ENCODE data around the gene NPTXR.

NPTXR gene

GRCh38 chr22:38799265-38800002, 44.4 kb downstream of the NPTXR start:
- peak in 3 of 58 donors; percentile 13 to 29 (median 24) for DNase-seq

DNA sequence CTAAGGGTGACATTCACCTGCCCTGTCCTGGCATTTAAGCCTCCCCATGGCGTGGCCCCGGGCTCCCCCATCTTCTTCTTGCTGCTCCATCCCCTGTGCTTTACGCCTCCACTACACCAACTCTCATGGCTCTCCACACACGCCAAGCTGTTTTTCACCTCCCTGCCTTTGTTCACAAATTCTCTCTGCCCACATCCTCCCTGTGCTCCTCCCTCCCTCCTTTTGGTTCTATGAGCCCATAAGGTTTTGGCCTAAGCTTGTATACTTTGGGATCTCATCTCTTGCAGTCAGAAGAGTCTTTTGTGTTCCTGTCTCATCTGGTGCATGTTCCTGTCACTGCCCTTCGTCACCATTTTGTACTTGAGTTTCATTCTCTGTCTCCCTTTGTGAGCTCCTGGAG, 45.3 kb downstream of the NPTXR start:
- no peak for DNase-seq

DNA sequence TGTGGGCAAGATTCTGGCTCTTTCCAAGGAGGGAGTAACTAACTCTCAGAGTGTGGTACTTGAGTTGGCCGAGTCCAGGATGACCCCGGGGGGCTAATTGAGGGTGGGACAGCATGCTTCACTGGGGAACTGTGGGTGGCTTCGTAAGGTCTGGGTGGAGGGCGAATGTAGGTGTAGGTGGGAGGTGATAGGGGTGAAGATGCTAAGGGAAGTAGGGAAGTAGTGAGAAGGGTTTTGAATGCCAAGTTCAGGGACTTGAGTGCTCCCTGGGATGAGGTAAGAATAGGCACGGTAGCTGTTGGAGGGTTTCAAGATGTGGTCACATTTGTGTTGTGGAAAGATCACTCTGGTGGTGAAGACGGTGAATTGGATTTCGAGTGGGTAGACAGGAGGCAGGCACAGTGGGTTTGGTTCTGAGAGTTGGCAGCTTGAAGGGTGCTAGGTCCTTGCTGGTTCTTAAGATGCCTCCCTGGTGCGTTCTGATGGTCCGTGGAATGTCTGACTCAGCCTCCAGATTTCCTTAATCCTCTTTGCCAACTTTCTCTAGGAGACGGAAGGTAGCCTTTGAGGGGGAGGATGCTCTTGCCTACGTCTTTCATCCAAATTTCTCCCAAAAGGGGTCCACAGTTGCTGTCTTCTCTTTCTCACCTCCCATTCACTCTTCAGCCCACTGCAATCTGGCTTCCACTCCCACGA, 47.4 kb downstream of the NPTXR start:
- DNase-seq, result peak in 5 of 58 donors; percentile 26 to 57 (median 33)

GRCh38 chr22:38795569-38795968, 48.3 kb downstream of the NPTXR start:
- DNase-seq, result no peak

- DNase-seq, result peak; percentile 27 to 98 (median 86)
Observed at GRCh38 chr22:38793721-38794466, 49.9 kb downstream of the NPTXR start, which contains the start of gene DNAL4. Gene DNAL4, minus strand, starts transcription at chr22:38794143. Its CDS starts 11,412 bp downstream, at chr22:38782731.

- DNase-seq, result no peak
Observed at GRCh38 chr22:38793317-38793716, 50.5 kb downstream of the NPTXR start.

DNA sequence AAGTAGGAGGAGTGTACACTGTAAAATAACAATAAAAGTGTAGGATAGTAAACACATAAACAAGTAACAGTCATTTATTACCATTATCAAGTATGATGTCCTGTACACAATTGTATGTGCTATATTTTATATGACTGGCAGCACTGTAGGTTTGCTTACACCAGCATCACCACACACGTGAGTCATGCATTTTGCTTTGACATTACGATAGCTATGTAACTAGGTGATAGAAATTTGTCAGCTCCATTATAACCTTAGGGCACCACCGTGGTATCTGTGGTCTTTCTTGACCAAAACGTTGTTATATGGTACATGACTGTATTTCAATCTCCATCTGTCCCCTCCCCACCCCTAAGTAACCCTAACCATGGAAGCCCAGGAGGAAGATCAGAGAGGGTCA, 51.0 kb downstream of the NPTXR start:
- DNase-seq, result no peak

DNA sequence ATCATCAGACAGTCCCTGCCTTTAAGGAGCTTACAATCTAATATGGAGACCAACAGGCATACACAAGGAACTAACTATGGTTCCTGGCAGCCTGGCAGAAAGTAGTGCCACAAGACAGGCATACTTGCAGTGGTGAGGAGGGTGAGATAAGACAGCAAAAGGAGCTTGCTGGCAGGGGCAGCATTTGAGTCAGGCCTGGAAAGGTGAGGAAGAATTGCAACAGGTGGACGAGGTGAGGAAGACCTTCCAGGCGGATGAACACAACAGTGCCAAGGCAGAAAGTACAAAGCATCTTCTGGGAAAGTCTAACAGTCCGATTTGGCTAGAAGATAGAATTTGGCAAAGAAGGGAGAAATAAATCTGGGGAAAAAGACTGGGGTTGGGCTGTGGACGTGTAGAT, 54.2 kb downstream of the NPTXR start:
- no peak for DNase-seq

DNA sequence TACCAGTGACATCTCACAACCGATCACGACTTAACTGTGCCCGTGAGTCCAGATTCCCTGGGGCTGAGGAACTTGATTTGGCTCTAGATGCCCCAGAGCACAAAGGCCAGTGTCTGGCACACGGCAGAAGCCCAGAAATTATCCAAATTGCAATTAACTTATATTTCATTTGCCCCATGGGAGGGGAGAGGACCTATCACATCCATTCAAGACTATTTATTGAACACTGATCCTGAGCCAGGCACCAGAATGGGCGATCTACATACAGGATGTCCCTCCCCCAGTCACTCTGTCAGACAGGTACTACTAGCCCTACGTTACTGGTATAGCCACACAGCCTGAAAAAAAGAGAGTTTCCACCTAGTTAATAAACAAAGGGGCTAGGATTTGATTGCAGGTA, 55.0 kb downstream of the NPTXR start:
- no peak for DNase-seq

- peak in 19 of 58 donors; percentile 14 to 73 (median 33) for DNase-seq
Observed at GRCh38 chr22:38788021-38788816, 55.6 kb downstream of the NPTXR start.

DNA sequence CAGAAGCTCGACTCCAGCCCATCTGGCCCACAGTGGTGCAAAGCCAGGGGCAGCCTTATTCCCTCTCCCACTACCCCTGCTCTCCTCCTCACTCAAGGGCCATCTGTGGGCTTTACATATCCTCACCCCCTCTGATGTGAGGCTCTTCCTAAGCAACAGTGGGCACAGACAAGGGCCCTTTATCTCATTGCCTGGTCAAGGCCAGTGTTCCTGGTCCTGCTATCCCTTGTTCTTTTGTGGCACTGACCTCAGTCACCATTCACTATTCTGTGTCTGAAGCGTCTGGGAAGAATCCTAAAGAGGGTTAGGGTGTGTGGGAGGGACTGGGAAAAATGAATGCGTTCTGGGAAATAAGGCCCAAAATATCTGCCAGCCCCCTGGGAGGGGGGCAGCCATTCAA, 57.2 kb downstream of the NPTXR start:
- DNase-seq, result no peak

DNA sequence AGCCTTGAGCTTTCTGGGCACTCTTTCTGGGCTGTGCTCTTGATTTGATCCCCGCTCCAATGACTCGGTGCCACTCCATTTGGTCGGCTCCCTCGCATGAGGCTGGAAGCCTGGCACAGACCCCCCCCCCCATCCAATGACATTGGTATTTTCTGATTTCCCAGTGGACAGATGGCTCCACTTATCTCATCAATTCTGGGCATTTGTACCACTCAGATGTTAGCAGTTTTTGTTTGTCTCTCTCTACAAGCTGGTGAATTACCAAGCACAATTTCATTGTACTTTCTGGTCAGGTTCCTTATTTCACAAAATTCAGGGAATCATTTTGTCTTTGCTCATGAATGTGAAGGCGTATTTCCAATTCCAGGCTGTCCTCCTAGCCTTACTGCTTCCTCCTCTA, 59.0 kb downstream of the NPTXR start:
- DNase-seq, result no peak

GRCh38 chr22:38784035-38784434, 59.8 kb downstream of the NPTXR start:
- DNase-seq, result no peak

DNA sequence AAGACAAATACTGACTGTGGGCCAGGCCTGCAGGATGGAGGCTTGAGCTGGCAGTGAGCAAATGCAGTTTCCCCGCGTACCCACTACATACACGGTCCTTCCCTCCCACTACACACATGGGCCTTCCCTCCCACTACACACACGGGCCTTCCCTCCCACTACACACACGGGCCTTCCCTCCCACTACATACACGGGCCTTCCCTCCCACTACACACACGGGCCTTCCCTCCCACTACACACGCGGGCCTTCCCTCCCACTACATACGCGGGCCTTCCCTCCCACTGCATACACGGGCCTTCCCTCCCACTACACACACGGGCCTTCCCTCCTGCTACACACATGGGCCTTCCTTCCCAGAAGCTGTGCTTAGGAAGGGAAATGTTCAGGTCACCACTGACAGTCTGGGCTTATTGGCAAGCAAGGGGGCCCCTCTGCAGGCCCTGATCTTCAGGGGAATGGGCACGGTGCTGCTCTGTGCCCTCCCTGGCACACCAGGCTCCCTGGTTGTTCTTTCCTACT, 60.7 kb downstream of the NPTXR start:
- DNase-seq, result peak in 3 of 58 donors; percentile 53 to 71 (median 57)

DNA sequence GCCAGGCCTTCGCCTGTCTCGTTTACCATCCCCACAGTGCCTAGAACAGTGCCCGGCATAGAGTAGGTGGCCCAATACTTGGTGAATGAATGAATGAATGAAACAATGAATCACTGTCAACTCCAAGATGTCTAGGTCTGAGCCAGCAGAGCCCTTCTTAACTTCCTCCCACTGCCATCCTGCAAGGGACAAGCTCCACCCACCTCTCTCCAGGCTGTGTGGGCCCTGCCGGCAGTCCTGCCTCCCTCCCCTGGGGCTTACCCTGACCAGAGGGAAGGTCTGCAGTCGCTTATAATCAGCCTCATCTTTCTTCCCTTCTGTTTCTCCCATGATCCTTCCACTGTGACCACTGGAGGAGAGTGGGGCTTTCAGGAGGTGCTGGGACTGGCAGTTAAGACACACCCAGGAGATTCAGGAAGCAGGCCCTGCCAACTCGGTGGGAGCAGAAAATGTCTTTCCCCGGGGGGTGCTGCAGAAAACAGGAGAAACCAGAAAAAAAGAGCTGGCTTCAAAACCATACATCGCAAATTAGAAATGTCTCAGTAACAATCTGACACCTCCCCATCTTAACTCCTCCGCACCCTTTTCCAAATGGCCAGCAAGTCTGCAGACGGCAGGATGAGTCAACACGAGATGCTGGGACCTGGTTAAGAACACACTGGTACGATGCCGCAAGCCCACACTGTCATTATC, 61.3 kb downstream of the NPTXR start:
- peak in 29 of 58 donors; percentile 28 to 87 (median 57) for DNase-seq

DNA sequence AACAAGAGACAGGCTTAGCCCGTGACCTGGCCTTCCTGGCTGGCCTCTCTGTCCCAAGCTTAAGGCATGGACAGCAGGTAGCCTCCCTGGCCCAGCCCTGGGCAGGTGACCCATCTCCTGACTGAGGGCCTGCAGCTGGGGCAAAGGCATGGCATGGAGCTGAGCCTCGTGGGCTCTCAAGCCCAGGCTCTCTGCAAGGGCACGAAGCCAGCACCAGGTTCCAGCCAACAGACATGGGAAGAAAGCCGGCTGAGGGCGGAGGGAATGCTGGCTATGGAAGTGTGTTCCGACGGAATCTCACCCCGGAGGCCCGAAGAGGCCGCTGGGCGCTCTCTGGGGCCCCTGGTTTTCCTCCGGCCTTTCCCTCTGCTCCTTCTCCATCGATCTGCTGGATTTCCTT, 62.8 kb downstream of the NPTXR start:
- DNase-seq, result peak in 14 of 58 donors; percentile 17 to 60 (median 28)

- peak in 33 of 58 donors; percentile 14 to 74 (median 56) for DNase-seq
Observed at GRCh38 chr22:38777087-38777671, 66.6 kb downstream of the NPTXR start.

GRCh38 chr22:38776086-38776485, 67.7 kb downstream of the NPTXR start:
- no peak for DNase-seq

GRCh38 chr22:38775656-38776055, 68.2 kb downstream of the NPTXR start:
- no peak for DNase-seq

Data from anterior cingulate cortex (tissue), 58 donors.